GM18499 (cell line): Measurements from ENCODE around the gene MRPL17.

Source experiments
- ATAC-seq: cut with Tn5 transposase; IDR thresholded peaks from one replicate; pipeline ENCODE4 v1.9.1; 2021; ENCODE audit warnings: moderate number of reproducible peaks; ENCODE audit not compliant: insufficient read depth, unreplicated experiment

Gene MRPL17

DNA sequence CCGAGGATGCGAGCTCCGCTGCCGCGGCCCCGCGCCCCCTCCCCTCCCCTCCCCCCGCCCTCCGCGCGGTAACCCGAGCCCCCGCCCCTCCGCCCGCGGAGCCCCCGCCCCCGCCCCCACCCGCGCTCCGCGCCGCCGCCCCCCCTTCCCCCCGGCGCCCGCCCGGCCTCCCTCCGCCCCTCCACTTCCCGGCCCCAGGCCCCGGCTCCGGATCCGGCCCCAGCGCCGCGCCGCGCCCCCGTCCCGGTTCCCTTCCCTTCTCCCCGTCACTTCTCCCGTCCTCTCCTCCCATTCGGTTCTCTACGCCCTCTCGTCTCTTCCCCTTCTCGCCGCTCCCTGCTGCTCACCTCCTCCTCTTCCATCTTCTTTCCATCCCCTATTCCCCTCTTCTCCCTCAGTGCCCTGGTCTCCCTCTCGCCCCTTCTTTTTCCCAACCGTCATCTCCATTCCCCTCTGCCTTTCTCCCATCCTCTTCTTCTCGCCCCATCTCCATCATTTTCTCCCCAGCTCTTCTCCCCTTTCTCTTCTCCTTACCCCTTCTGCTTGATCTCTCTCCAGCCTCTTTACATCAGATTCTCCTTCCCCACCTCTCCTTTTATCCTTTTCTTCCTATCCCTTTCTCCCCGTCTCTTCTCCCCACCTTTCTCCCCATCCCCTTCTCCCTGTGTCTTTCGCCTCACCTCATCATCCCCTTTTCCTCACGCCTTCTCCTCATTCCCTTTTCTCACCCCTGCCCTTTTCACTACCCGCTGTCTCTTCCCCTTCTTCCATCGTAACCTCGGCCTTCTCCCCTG, 27.2 kb downstream of the MRPL17 start, which contains the start of gene DCHS1:
DCHS1 (minus strand) TSS at position 20 of the 794 bp plus-strand sequence. CDS start 14,196 bp downstream, outside the sequence.
- no peak for ATAC-seq

DNA sequence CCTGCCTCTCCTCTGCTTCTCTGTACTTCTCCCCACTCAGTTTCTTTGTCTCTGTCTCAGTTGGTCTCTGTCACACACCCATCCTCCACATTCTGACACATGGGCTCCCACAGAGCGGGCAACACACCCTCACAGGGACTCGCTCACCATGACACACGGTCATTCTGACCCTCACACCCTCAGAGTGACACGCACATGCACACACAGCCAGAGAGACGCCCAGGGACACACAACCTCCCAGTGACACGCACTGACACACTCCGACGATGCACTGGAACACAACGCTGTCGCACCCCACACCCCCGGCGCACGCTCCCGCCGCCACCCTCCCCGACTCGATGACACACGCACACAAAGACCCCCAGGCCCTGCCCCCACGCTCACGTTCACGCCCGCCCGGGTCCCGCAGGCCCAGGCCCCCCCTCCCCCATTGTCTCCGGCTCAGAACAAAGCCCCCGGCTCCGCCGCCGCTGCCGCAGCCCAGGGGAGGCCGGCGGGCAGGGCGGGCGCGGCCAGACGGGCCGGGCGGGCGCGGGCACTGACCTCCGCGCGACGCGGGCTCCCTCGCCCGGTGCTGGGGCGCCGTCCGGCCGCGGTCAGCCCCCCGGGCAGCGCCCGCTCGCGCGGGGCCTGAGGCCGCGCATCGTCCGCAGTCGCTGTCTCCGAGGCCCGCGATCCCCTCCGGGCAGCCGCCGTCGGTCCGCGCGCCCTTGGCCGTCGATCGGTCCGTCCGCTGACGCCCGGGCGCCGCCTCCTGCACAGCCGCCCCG, 27.9 kb downstream of the MRPL17 start:
- no peak for ATAC-seq

DNA sequence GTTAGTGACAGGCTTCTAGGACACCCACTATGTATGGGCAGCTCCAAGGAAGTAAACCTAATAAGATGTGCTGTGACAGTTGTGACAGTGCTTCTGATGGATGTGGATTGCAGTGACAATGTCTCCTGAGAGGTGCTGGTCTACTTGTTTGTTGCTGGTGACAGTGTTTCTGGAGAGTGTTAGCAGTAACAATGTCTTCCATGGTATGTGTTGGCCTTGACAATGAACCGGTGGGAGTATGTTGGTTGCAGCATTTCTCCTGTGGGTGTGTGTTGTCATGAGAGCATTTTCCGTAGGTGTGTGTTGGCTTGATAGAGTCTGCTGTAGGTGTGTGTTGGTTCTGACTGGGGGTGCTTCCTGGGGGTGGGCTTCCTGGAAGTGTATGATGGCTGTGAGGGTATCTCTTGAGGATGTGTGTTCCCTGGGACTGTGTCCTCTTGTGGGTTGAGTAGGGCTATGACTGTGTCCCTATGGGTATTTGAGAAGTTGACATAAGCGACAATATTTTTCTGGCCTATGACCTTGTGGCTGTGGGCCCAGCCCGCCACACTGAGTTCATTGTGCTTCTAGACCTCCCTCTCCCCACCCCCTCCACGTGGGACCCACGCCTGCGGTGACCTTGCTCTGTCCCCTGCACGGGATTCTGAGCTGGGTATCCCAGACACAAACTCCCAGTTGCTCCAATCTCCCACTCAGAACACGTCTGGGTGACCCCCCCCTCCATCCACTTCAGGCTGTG, 28.7 kb downstream of the MRPL17 start:
- ATAC-seq, result no peak

DNA sequence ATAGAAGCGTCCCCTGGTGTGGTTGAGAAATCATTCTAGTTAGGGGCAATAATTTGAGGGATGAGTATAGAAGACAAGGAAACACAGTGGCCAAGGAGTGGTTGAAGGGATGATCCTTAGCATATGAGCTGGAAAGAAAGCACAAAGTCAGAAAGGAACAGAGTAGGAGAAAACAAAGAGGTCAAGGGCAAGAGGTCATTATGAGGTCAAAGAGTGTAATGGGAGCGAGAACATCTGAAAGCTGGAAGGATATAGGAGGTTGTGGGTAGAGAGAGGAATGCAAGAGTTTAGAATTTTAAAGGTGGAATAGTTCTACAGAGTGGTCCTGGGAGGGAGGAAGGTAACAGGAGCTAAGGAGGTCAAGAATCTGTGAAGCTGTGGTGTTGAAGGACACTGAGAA, 29.5 kb downstream of the MRPL17 start:
- ATAC-seq, result no peak

DNA sequence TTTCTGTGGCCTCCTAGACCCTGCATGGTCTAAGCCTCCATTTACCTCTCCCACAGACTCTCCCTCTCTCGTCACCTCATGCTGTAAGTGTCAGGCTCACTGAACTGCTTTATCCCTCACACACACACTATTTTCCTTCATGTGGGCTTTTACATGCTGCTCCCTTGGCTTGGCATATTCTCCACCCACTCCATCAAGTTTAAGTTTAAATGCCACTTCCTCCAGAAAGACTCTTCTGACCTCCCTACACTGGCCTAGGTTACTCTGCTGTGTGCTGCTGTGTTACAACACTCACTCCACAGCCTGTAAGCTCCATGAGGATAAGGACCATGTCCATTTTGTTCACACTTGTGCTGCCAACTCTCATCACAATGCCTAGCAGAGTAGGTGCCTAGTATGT, 30.0 kb downstream of the MRPL17 start:
- no peak for ATAC-seq

DNA sequence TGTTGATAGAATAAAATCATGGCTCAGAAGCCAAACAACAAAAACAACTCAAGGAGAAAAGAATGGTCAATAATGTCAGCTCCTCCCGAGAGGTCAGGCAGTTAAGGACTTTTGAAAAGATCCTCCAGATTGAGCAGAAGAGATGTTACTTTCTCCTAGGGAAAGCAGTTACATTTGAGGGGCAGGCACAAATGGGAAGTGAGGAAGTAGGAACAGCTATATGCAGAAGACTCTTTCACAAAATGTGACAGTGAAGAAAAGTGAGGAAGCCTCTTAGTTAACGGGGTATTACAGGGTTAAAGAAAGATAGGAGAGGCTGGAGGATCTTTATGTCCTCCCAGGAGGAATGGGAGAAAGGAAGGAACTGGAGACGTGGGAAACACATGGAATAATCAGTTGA, 31.0 kb downstream of the MRPL17 start:
- ATAC-seq, result no peak

DNA sequence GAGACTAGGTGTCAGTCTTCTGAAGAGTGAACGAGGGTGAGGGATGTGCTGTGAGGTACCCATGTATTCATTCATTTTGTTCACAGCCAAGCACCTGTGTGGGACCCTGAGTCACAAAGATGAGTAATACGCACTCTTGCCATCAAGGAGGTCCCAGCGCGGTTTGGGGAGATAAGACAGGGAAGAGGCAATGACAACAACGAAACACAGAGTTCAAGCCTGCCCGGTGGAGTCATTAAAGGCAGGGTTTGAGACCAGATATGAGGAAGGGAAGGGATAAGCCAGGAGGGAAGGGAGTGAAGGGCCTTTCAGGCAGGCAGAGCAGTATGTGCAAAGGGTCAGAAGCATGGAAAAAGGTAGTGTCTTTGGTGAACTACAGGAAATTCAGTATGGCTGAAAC, 32.2 kb downstream of the MRPL17 start:
- ATAC-seq, result no peak

DNA sequence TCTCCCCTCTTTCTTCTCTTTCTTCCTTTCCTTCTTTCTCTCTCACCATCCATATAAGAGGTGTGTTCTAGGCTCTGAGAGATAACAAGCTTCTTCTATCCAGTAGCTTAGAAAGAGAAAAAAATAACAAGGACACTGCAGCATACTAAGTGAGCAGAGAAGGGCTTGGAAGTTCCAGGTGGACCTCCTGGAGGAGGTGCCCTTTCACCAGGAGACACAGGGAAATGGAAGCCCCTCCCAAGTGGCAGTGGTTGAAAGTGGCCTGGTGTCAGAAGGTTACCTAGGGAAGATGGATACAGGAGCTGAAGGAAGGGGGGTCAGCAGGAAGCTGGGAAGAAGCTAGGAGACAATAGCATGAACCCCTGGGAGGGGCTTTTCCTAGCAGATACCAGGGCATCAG, 33.0 kb downstream of the MRPL17 start:
- ATAC-seq, result no peak

DNA sequence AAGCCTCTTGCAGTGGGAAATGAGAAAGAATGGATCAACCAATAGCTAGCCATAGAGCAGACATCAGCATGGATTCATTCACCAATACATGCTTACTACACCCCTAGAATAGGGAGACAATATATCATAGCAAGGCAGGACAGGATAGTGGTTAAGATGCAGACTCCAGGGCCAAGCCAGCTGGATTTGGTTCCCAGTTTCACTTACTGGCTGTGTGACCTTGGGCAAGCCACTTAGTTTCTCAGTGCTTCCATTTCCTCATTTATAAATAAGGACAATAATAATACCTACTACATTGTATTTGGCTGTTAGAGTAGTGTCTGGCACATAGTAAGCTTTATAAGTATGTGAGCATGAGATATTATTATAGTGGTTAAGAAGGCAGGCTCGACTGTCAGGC, 34.6 kb downstream of the MRPL17 start:
- ATAC-seq, result no peak

DNA sequence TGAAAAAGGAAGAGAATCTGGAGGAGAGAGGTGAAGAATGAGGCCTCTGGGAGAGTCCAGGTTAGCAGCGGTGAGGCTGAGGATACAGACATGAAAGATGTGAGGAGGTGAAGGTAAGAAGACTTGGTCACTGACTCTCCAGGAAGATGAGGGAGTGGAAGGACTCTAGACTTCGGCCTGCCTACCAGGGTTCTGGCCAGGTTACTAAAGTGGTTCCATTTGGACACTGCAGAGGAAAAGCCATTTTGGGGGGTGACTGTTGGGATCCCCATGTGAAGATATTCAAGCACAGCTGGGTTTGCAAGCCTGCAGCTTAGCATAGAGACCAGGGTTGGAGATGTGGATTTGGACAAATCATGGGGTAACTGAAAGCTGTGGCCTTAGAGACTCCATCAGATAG, 35.3 kb downstream of the MRPL17 start:
- no peak for ATAC-seq

DNA sequence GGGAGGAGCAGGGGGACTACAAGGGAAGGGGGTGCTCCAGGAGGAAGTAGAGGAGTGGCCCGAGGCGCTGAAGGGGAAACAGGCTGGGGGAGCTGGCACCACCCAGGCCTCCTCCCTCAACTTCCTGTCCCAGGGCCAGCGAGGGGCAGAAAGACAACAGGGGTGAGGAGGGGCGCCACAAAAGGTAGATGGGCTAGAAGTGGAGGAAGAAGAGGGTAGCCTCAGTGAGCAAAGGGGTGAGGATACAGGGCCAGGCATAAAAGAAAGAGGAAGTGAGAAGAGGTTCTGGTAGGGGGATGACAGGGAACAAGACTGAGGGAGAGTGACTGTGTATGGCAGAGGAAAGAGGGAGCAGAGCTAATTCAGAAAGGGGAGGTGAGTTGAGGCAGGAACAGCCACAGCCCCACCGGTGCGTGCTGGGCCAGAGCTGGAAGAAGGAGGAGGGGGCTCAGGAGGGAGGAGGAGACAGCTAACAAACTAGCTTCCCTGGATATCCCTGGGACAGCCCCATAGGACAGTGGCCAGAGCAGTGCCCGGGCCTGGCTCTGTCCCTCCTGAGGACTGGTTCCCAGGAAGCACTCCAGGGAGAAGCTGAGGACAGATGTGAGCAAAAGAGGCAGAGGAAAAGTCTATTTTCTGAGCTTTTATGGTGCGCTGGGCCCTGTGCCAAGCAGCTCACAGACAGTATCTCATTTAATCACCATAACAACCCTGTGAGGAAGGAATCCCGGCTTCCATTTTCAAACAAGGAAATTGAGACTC, 36.0 kb downstream of the MRPL17 start:
- peak; percentile 91 for ATAC-seq

DNA sequence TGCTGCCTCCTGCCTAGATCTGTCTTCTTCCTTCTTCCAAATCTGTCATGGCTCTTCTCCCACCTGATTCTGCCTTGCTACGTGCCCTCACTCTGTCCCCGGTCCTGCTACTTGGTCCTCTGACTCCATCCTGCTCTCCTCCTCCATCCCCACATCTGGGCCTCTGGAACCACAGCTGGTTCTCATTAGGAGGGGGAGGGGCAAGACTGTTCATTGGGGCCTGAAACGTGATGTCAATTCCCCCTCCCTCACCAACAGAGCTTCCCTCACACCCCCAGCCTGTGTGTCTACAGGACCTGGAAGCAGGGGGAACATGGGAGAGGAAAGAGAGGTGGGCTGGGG, 36.6 kb downstream of the MRPL17 start:
- no peak for ATAC-seq

DNA sequence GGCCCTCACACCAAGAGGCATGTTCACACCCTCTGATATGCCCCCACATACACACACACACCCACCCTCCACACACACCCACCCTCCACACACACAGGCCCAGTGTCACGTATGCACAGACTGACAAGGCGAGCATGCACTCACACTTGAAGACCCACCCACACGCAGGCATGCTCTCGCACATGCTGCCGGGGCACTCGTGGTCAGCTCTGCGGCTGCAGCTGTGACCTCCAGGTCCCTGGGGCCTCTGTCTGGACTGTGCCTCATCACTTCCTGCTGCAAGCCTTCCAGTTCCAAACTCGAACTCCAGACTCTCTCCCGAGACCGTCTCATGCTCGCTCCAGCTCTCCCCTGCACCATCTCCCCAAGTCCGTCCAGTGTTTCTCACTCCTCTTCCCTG, 37.1 kb downstream of the MRPL17 start:
- no peak for ATAC-seq

DNA sequence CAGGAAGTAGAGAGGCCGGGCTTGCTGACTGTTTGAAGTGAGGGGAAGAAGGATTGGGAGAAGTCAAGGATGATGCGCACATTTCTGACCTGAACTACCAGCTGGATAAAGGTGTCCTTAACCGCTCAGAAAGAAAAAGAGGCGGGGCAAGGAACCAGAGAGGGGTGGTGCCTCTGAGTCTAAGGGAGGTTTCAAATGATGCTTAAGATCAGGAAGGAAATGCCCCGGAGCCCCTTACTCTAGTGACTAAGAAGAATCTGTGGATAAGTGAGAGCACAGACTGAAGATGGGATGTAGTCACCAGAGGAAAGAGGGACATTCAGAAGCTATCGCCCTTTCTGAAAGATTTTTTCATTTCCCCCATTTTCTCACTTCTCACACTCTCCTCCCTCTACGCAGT, 40.2 kb downstream of the MRPL17 start:
- no peak for ATAC-seq

DNA sequence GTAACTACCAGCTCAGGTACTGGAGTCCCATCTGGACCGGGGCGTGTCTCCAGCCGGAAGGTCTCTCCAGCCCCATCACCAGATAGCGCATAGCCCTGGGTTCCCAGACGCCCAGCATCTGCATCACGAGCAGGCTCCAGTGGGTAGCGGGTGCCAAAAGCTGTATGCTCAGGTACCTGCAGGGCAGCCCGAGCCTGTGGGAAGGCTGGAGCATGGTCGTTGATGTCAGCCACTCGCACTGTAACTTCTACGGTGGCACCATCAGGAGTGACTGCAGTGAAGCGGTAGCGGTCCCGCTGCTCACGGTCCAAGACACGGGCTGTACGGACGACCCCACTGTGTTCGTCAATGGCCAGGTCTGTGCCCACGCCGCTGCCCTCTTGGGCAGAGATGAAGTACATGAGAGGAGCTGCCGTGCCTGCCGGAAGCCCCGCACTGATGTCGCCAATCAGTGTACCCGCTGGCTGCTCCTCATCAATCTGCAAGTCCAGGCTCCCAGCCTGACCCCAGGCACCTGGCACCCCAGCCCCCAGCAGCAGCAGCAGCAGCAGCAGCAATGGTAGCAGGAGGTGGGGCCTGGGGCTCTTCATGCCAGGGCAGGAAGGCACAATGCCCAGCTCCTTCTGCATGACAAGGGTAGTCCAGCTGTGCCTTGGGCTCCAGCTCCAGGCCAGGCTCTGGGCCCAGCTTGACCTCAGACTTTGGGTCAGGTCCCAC, 42.0 kb downstream of the MRPL17 start:
- ATAC-seq, result no peak

DNA sequence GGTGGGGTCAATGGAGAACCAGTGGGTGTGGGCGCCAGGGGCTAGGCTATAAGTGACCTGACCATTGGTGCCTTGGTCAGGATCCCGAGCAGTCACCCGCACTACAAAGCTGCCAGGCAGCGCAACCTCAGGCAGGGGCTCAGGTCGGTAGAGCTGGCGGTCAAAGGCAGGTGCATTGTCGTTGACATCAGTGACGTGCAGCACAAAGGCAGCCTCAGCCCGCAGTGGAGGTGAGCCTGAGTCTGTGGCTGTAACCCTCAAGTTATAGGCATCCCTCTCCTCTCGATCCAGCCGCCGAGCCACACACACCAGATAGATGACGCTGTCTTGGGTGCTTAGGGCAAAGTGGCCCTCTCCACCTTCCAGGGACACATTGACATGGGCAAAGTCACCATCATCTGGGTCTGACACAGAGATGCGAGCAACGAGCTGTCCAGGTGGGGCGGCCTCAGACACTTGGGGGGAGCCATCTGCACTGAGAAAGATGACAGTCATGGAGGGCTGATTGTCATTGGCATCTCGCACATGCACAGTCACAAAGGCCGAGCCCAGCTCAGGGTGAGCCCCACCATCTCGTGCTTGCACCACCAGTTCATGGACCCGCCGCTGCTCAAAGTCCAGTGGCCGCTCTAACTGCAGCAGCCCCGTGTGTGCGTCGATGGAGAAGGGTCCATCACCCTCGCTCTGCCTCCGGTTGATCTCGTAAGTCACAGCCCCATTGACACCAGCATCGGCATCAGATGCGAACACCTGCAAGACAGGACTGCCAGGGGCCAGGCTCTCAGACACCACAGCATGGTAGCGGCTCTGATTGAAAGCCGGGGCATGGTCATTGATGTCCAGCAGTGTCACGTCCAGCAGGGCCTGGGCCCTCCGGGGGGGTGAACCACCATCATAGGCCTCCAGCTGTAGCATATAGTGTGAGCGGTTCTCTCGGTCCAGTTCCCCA, 42.8 kb downstream of the MRPL17 start:
- ATAC-seq, result no peak

DNA sequence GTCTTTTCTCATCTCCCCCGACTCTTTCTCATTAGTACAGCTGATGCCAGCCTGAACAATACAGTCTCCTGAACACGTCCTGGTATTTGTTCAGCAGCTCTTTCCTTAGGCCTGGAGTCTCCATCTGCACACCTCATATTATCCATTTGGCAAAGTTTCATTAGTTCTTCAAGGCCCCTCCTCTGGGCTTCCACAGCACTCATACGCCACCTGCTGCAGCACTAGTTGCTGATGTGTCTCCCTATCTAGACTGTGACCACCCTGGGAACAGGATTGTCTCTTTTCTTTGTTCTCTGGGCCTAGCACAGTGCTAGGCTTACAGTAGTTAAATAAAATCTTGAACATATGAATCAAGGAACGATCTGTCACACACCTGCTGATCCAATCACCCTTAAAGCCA, 44.7 kb downstream of the MRPL17 start:
- ATAC-seq, result no peak

DNA sequence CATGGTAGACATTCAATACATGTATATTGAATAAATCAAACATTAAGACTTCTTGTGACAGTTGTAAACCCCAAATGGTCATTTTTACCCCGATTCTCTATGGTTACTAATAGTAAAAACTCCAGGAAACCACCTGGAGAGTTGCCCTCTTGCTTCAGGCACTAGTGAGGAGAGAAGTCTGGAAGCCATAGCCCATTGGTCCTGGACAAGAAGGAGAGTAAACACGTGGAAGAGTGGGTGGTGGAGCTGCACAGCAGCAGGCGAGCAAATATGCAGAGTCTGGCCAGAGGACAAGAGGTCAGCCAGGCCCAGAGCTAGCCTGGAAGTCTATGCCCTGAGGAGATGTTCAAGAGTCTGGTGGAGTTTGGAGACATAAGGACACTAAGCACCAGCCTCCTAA, 45.3 kb downstream of the MRPL17 start:
- ATAC-seq, result no peak

DNA sequence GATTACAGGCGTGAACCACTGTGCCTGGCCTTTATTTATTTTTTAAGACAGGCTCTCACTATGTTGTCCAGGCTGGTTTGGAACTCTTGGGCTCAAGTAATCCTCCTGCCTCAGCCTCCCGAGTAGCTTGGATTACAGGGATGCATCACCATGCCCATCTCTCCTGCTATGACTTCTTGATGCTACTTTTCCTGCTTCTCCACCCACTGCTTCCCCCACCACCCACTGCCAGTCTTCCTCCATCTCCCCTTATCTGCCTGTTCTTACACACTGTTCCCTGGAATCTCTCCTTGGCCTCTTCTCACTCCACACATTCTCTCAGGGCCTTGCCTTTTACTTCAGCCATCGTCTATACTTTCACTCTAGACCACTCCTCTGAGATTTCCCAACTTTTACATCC, 46.7 kb downstream of the MRPL17 start:
- no peak for ATAC-seq
